RCC 7860 (cell line): Measurements from ENCODE around the gene PLEKHM3.

Experiments
- DNase-seq: peaks from one replicate; pipeline ENCODE4 v3.0.0-alpha.2; 2015; ENCODE audit warnings: low spot score
- FAIRE-seq: peaks from 2 replicates; lab custom pipeline; 2012; peaks lifted over from hg19 to GRCh38; lab: Jason Lieb, UNC

Gene PLEKHM3

DNA sequence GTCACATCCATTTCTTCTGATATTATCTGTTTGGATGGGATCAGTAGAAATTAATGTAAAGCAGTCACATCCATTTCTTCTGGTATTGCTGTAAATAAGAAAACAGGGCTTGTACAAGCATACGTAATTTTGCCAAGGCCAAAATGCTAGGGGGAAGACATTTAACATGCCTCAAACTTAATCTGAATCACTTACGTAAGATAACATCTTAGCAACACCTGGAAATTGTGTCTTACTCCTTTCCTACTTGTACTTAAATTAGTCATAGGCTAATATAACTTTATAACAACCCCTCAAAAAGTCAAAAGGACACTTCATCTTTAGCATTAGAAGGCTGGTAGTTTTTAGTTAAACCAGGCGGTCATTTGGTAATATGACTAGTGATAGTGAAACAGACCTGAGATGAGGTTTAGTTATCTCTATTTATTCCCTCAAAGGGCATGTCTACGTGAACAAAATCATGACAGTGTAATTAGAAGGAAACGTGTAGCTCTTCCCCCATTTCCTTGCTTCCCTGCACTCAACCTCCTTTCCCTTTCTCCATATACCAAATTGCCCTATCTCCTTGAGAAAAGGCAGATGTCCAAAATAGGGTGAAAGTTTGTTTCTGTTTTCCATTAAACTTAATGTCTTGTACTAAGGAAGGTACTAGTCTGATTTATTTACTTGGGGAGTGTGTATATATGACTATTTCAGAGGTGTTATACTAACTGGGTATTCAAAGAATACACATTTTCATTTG, 156.3 kb downstream of the PLEKHM3 start:
- FAIRE-seq (no peak), DNase-seq (peak; percentile 35)

DNA sequence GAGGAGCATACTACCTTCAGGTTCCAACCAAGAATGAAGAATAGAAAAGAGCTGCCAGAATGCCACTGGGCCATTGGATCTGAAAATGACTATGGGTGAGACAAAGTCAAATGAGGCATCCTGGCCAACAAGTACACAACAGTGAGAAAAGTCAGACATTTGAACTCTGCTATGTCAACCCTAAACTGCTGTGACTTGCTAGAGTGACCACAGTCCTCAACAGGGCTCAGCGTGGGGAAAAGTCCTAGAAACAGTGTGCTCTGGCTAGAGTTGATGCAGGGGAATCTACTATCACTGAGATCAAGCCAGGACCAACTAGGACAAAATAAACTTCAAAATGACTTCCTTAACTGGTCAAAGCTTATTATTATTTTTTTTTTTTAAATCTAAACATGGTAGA, 157.4 kb downstream of the PLEKHM3 start:
- FAIRE-seq (no peak), DNase-seq (no peak)

DNA sequence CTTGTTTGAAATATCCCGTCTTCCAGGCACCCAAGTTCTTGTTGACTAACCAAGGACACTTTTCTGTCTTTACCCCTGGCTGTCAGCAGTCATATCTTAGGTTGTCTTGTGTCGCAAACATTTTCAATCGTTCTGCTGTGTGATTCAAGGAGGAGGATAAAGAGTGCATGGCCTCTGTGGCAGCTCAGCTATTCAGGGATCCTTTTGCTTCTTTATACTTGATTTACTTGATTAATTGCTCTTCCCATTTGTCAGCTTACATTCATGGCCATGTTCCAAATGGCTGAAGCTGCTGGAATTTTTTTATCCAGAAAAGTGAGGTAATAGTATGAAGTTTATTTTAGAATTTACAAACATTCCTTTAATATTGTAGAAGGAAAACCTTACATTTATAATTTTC, 158.3 kb downstream of the PLEKHM3 start:
- FAIRE-seq (peak; percentile 86), DNase-seq (peak; percentile 37)

DNA sequence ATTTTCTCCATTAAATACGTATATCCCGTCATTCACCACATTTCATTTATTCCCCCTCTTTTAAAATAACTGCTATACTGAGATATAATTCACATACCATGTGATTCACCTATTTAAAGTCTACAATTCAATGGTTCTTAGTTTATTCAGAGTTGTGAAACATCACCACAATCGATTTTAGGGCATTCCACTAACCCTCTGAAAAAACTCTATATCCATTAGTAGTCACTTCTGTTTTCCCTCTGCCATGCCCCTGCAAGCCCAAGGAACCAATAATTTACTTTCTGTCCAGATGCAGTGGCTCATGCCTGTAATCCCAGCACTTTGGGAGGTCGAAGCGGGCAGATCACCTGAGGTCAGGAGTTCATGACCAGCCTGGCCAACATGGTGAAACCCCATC, 160.1 kb downstream of the PLEKHM3 start:
- FAIRE-seq, result no peak
- DNase-seq, result no peak

DNA sequence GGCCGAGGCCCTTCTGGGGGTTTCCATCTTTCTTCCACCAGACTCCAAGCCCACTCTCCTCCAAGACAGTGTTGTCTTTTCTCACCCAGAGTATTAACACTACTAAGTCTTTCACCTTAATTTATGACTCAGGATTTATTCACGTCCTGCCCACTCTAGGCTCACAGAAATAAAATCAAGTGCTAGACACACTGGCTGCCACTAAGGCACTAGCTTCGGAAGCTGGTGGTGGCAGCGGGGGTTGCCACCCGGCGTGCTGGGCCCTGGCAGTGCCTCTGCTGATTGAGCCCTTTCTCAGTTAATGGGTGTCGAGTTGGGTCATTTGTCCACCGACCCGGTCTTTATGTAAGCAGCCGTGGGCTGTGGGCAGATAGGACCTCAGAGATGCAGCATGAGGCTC, 162.0 kb downstream of the PLEKHM3 start:
- DNase-seq (peak; percentile 53), FAIRE-seq (peak; percentile 67)

DNA sequence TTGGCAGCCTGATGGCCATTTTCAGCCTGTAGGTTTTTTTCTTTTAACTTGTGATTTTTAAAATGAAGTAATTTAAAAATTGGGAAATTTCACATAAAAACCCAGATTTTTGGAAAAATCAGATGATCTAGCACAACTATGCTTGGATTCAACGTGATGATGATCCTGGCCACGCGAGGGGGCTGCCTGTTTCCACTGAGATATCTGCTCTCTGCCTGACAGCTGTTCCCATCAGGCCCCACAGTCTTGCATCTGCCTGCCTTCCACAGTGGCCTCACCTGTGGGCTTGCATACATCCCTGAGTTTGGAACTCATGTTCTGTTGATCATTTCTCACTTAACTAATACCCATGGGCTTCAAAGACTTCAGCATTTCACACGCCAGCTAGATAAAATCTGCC, 163.5 kb downstream of the PLEKHM3 start:
- FAIRE-seq, result no peak
- DNase-seq, result no peak

DNA sequence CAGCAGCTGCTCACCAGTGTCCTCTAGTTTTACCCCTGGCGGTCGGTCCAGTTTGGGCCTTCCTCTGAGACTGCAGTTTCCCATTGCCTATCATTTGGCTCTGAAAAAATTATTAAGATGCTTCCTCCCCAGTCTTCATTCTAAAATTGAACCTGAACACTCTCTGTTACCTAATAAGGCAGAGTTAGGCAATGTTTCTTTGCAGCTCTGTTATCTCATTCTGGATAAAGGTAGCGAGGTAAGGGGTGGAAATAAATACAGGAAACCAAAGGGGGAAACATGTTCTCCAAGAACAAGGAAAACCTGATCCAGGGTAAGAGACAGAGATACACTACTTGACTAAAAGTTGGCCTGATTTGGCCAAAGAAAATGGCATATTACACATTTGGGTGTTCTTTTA, 164.6 kb downstream of the PLEKHM3 start:
- FAIRE-seq (no peak), DNase-seq (no peak)

DNA sequence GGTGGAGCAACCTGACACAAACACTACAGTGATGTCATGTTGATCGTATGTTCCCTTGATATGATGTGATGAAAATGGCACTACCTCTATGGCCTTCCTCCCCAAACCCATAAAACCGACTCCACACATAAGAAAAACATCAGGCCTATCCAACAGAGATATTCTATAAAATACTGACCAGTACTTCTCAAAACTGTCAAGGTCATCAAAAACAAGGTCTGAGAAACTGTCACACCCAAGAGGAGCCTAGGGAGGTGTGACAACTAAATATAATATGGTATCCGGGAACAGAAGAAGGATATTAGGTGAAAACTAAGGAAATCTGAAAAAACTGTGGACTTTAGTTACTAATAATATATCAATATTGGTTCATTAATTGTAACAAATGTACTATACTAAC, 169.7 kb downstream of the PLEKHM3 start:
- FAIRE-seq, result no peak
- no peak for DNase-seq

DNA sequence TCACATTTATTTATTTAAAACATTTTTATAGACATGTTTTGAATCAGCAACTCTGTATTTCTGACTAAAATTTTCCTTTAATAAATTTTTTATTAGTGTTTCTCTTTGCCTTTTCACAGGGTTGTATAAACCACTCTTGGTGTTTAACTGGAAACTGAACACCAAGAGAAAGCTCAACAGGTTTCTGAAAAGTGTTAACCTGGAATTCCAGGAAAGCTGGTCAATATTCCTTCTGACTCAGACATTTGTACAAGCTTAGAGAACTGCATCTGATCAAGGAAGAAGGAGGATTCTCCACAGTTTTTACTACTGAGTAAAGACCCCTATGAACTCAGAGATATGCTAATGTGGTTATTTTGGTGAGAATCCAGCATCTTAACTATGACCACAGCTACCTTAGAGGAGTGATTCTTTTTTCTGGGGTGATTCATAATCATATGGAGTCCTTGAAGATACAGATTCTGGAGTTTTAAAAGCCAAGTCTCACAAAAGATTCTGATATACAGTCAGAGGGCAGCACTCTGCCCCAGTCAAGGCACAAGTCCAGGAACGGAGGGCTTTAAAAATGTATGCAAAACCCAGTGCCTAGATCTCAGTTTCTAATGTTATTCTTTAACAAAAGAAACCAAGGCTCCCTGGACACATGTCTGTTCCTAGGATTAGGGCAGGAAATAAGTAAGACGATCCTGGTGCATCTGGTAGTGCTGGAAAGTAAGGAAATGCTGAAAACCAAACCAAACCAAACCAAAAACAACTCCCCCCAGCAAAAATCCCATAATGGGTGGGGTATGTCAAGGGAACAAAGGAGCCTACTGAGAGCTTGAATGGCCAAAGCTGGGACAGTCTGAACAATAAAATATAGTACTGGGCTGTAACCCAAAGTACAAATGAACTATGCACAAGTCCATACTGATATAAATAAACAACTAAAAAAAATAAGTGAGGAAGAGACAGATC, 170.6 kb downstream of the PLEKHM3 start:
- FAIRE-seq (peak; percentile 89), DNase-seq (peak; percentile 77)

DNA sequence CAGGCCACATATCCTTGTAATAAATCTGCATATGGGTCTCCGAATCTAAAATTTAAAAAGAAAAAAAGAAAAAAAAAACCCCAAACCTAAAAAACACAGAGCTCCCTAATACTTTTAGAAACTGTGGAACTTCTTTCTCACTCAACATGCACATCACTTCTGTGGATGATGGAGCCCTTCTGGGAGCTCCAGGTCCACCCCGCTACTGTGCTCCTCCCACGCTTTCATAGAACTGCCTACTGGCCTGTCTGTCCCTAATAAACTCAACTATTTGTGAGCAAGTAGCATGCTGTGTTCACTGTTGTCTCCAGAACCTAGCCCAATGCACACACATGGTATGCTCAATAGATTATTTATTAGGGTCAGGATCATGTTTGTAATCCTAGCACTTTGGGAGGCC, 172.5 kb downstream of the PLEKHM3 start:
- DNase-seq, result no peak
- FAIRE-seq, result no peak

DNA sequence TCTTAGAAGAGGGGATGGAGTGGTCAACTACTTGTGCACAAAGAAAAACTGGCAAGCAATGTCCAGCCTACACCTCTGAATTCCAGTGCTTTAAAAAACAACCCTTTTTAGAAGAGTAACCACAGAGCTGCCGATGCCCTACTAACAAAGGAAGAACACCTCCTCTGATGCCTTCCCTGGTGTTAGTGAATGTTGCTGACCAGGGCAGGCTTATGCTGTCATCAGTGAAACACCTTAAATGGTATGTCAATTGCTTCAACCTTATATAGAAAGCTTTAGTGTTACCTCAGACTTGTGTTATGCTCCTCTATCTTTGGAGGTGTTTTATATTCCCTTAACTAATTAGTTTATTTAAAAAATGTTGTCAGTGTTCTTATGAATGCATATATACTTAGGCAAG, 175.9 kb downstream of the PLEKHM3 start:
- DNase-seq (no peak), FAIRE-seq (no peak)

DNA sequence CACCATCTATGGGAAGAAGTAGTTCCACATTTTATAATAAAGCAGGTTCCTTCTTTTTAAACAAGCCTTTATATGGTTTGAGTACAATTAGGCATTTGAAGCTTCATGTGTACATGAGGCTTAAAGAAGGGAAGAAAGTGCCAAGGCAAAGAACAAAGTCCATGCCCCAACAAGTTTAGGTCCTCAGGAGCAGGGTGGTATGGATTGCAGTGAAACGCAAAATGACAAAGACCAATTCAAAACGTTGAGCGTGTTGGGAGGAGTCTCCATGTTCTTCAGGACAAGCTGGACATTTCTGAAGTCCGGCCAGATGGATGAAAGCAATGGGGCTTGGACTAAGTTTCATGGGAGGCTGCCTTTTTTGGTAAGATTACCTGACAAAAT, 176.8 kb downstream of the PLEKHM3 start:
- FAIRE-seq, result no peak
- DNase-seq, result no peak

DNA sequence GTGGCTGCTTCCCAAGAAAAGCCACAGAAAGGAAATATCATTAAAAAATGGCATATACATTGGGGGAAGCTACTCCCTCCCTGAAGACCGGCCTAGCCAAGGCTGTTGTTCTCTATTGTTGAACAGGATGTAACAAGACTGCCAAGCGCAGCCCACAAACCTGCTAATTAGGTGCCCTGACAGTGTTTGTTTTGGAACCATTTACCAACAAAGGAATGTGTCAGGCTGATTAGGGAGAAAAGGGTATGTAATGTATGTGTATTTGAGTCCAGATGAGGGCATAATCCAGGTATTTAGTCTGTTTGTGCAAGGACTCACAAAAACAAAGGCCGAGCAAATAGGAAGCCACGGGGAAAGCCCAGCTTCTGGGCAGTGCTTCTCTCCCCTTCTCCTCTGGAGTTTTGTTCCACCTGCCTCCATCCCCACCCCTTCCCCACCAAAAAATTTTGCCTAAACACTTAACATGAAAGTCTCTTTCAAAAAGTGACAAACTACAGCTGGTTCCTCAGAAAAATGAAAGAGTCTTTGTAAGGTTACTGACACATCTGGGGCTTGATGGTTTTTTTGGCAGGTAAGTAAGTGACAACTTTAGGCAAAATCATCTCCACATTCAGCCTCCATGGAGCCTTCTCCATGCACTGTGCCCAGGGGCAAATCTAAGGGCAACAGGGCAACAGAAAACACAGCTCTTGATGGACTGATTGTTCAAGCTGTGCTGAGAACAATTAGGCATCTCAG, 177.4 kb downstream of the PLEKHM3 start:
- no peak for FAIRE-seq
- no peak for DNase-seq

DNA sequence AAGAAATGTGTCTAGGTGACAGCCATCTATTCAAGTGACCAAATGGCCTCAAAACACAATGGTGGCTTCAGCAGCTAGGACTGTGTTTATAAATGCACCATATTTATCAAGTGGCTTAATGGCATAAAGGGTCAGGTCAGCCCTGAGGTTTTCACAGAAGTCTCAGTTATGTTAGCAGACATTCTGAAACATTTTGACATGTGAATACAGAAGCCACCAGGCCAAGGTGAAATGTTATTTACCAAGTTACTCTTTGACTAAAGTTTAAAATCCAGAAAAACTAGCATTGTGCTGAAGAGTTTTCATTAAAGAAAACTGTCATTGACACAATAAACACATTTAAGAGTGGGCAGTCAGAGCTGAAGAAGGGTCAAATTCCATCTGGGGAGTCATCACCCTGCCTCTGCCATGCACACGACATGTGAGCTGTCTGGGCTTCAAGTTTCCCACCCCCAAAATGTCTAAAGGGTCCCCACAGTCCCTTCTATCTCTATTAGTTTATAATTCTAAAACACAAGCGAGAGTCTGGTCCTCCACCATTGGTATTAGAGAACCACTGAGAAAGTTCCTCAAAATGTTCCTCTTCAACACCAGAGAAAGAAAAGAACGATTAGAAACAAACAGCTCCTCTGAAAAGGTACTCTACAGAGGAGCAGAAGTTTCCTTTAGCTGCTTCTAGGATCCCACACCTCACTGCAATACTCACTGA, 178.1 kb downstream of the PLEKHM3 start:
- FAIRE-seq (no peak), DNase-seq (no peak)

DNA sequence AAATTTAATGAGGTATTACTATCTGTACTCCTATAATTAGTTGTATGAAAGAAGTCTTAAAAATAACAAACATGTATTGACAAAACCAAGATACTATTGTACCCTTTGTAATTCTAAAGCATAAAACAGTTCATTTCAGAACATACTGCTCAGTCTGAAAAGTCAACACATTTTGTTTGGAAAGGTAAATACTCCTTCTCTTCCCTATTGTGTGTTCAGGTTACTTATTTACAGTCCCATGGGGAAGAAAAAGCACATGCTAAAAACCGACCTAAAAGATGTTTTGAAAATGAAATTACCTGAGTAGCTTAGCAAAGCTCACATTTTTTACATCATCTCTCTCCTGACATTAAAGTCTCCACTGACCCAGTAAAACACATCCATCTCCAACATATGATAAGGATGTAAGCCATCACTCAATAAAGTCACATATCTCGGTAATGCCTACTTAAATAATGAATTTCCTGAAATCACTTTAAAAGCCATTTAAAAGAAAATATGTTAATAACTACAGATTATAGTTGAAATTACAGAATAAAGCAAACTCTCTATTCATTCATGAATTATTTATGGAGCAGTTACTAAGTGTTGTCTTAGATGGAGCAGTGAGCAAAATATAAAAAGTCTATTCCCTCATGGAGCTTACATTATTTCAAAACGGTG, 180.0 kb downstream of the PLEKHM3 start:
- FAIRE-seq (no peak), DNase-seq (no peak)

DNA sequence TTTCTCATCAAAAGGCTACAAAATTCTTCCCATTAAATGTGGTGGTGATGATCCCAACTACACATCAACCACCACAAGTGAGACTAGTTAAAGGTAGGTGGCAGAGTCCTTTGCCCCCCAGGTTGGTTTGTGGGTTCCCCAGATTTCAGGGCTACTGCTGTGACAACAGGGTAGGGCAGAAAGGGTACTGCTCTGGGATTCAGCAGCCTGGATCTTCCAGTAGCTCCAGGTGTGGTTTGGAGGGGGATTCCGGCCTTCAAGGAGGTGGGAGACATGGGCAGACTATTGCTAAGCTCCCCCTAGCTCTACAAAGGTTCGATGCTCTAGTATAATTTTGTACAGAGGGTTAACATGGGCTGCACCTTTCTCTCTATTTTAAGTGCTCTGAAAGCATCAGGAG, 180.7 kb downstream of the PLEKHM3 start:
- no peak for FAIRE-seq
- no peak for DNase-seq

DNA sequence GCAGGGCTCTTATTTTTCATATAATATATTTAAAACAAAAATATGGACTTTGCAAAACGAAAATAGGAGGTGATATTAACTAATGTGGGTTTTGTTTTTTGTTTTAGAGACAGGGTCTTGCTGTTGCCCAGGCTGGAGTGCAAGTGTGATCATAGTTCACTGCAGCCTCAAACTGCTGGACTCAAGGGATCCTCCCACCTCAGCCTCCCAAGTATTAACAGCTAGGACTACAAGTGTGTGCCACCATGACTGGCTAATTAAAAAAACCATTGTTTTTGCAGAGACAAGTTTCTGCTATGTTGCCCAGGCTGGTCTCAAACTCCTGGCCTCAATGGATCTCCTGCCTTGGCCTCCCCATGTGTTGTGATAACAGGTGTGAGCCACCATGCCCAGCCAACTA, 185.2 kb downstream of the PLEKHM3 start:
- FAIRE-seq (no peak), DNase-seq (no peak)

DNA sequence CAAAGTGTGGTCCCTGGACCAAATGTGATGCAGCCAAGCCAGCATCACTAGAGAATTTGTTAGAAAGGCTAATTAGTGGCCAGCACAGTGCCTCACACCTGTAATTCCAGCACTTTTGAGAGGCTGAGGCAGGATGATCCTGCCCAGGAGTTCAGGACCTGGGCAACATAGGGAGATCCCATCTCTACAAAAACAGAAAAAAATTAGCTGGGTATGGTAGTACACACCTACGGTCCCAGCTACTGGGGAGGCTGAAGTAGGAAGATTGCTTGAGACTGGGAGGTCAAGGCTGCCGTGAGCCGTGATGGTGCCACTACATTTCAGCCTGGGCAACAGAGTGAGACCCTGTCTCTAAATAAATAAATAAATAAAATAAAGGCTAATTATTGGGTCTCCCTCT, 185.8 kb downstream of the PLEKHM3 start:
- DNase-seq (no peak), FAIRE-seq (no peak)

DNA sequence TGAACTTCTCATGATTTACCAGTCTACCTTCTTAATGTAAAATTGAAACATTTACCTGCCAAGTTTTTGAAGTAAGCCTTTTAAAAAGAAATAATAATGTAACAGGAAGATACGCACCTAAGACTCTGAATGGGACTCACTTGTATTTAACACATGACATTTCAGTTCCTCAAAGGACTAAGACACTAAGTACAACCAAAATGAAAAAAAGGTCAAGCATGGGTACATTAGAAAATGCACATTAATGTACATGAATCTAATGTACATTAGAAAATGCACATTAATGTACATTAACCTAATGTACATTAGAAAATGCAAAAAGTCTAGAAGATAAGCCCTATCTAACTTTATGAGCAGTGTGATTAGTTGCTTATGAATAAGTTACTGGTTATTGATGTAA, 186.3 kb downstream of the PLEKHM3 start:
- FAIRE-seq, result no peak

DNA sequence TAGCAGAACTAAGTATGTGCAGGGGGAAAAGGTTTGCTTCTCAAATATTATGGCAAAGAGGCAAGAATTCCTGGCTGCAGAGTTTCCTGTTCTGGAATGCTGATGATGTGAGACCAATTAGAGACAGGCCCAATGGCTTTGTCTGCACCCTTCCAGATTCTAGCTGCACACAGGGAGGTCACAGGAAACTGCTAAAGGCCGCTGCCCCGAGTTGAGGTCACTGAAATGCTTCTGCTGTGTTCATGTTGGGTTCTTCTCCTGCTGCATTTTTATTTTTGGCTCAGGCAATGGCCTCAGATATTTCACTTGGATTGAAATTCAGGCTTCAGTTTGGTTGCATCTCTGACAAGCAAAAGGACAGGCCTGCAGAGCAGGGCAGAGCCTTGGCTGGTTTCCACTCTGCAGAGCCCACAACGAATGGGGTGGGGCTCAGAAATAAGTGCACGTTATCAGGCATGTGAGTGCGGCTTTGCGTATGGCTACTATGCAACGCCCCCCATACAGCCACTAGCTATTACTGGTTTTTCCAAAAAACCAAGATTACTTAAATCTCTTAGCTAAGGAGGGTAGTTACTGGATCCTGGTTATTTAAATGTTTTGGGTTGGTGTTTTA, 188.7 kb downstream of the PLEKHM3 start:
- DNase-seq, result no peak
- FAIRE-seq, result no peak

More for the DNA sequence above, 186.3 kb downstream of the PLEKHM3 start:
- no peak for DNase-seq
